Glutamatergic neuron (in vitro differentiated cells): ENCODE results near the gene DOLK. TPM values are rescaled to one million over a fixed set of nuclear protein-coding genes. Genes with fewer than 3 reads are reported as not detected.

ENCODE experiments used
- DNase-seq: peaks from one replicate; pipeline ENCODE4 v3.0.0; 2022
- H3K27ac Mint-ChIP-seq: one replicate; pipeline ENCODE4 v1.8.0; 2020; ENCODE audit warnings: mild to moderate bottlenecking, mixed read lengths, inconsistent platforms; ENCODE audit not compliant: unreplicated experiment
- H3K27me3 Mint-ChIP-seq: one replicate; pipeline ENCODE4 v1.8.0; 2020; ENCODE audit warnings: mild to moderate bottlenecking, moderate library complexity, mixed read lengths, inconsistent platforms; ENCODE audit not compliant: unreplicated experiment
- H3K36me3 Mint-ChIP-seq: one replicate; pipeline ENCODE4 v1.8.0; 2020; ENCODE audit warnings: mild to moderate bottlenecking, mixed read lengths, inconsistent platforms; ENCODE audit not compliant: unreplicated experiment
- H3K4me1 Mint-ChIP-seq: one replicate; pipeline ENCODE4 v1.8.0; 2020; ENCODE audit warnings: mild to moderate bottlenecking, low read depth, mixed read lengths, inconsistent platforms; ENCODE audit not compliant: unreplicated experiment
- H3K4me3 Mint-ChIP-seq: one replicate; pipeline ENCODE4 v1.8.0; 2020; ENCODE audit warnings: mild to moderate bottlenecking, mixed read lengths, inconsistent platforms; ENCODE audit not compliant: unreplicated experiment
- H3K9me3 Mint-ChIP-seq: one replicate; pipeline ENCODE4 v1.8.0; 2020; ENCODE audit warnings: mild to moderate bottlenecking, moderate library complexity, mixed read lengths, inconsistent platforms; ENCODE audit not compliant: unreplicated experiment
- long read RNA-seq: library from polyadenylated mRNA; unstranded; transcript quantifications from one replicate; pipeline ENCODE4 v2.0.0, GENCODE V29; 2020; ENCODE audit not compliant: unreplicated experiment
- total RNA-seq: library from RNA; stranded (reverse); fragmentation: NEBNext Ultra II Directional; extraction: Animal tissue kit (Norgen Biotek cat#: 25700); gene quantifications from one replicate; pipeline ENCODE4 v1.2.1, GENCODE V29; 2021; ENCODE audit not compliant: unreplicated experiment
- TF ChIP-seq, protein P1 (sequence below): fragments of 200-600 bp; sonication (generic); IDR thresholded peaks from one replicate; pipeline ENCODE4 v1.5.0; 2021; ENCODE audit not compliant: partially characterized antibody, unreplicated experiment

The DOLK gene
- total RNA-seq = 16.6 TPM
- long read RNA-seq, transcript DOLK-201 (1 exons, 2,090 nt) = major isoform, 19 of 19 reads
- long read RNA-seq, partial matches to known transcripts = 0 of 19 reads
- long read RNA-seq, other reads (novel, unspliced or antisense) = 0 of 19 reads

DNA sequence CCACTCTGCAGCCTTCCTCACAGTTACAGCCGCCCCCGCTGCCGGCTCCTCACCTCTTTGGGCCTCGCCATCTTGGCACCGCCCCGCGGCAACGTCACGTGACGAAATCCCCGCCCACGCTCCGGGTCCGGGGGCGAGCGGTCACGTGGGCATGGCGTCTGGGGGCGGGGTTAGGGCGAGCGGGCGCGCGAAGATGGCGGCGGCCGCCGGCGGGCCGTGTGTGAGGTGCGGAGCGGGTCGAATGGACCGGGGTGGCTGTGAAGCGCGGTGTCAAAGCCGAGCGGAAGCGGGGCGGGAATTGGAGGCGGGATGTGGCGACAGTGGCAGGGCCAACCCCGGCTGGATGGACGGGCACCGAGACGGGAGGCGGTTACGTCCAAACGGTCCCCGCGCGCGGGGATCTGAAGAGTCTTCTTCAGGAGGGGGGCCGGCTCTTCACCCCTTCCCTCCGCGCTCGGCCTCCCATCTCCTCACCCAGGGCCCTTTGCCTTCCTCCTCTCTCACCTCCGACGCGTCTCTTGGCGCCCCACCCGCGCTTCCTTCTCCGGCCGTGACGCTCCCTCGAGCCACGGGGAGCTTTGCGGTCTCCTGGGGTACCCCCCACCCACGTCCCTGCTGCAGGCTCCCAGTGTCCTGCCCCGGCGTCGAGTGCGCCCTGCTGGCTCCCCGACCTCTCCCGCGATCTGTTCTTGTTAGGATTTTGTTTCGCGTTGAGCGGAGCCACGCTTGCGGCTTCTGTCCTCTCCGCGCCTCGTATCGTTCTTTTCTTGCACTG lies at the start of gene DOLK, which contains the start of gene NUP188:
Gene DOLK (minus strand): TSS at position 77 of the 775 bp plus-strand sequence. CDS start 300 bp downstream, outside the sequence.
Gene NUP188 (plus strand): TSS at position 173 of the 775 bp plus-strand sequence. CDS start 21 bp downstream, at position 194.
- H3K4me3 Mint-ChIP-seq = peak within 1 kb of the TSS; percentile 100
- H3K27me3 Mint-ChIP-seq = peaks cover 10% of the 10 kb centered on the region
- peak; percentile 99 for DNase-seq
- H3K36me3 Mint-ChIP-seq = peaks cover 4% of the 10 kb centered on the region
- H3K4me1 Mint-ChIP-seq = peaks cover 11% of the 10 kb centered on the region
- H3K9me3 Mint-ChIP-seq = peaks cover 7% of the 10 kb centered on the region
- peak within 1 kb of the TSS; percentile 93 for H3K27ac Mint-ChIP-seq
- TF ChIP-seq, protein P1, sequence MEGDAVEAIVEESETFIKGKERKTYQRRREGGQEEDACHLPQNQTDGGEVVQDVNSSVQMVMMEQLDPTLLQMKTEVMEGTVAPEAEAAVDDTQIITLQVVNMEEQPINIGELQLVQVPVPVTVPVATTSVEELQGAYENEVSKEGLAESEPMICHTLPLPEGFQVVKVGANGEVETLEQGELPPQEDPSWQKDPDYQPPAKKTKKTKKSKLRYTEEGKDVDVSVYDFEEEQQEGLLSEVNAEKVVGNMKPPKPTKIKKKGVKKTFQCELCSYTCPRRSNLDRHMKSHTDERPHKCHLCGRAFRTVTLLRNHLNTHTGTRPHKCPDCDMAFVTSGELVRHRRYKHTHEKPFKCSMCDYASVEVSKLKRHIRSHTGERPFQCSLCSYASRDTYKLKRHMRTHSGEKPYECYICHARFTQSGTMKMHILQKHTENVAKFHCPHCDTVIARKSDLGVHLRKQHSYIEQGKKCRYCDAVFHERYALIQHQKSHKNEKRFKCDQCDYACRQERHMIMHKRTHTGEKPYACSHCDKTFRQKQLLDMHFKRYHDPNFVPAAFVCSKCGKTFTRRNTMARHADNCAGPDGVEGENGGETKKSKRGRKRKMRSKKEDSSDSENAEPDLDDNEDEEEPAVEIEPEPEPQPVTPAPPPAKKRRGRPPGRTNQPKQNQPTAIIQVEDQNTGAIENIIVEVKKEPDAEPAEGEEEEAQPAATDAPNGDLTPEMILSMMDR = no peak

GRCh38 chr9:128995791-128996190 lies 48.4 kb upstream of the DOLK start:
- Mint-ChIP-seq H3K9me3 (peaks cover 5% of the 10 kb centered on the region), H3K36me3 (peaks cover 16% of the 10 kb centered on the region), H3K27ac (no peak overlapping the region), H3K27me3 (peaks cover 7% of the 10 kb centered on the region), H3K4me1 (no peaks in the 10 kb centered on the region), H3K4me3 (no peak overlapping the region)
- TF ChIP-seq, protein P1 = no peak
- no peak for DNase-seq

GRCh38 chr9:128992995-128993394 lies 45.6 kb upstream of the DOLK start:
- DNase-seq = peak; percentile 60
- TF ChIP-seq, protein P1 = peak; percentile 48

DNA sequence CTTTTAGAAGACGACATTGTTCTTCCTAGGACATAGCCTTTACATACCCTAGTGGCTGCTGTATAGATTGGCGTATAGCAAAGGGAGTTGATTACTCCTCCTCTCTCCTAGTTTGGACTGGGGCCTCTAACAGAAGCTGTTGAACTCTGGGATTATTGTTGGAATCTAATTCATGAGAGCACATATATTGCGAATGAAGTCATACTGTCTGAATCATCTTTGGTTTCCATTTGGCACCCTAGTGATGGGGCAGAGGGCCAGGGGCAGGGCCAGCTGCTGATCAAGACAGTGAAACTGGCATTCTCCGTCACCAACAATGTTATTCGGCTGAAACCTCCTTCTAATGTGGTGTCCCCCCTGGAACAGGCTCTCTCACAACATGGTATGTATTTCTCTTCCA lies 40.4 kb upstream of the DOLK start:
- Mint-ChIP-seq H3K36me3 (no peaks in the 10 kb centered on the region), H3K27me3 (peaks cover 2% of the 10 kb centered on the region), H3K4me1 (no peaks in the 10 kb centered on the region), H3K27ac (no peak overlapping the region), H3K4me3 (no peak overlapping the region), H3K9me3 (no peaks in the 10 kb centered on the region)
- TF ChIP-seq, protein P1 = no peak
- no peak for DNase-seq

More at GRCh38 chr9:128992995-128993394, 45.6 kb upstream of the DOLK start:
- Mint-ChIP-seq H3K36me3 (peaks cover 16% of the 10 kb centered on the region), H3K27ac (no peak overlapping the region), H3K4me3 (no peak overlapping the region), H3K4me1 (no peaks in the 10 kb centered on the region), H3K9me3 (peaks cover 2% of the 10 kb centered on the region), H3K27me3 (peaks cover 5% of the 10 kb centered on the region)

DNA sequence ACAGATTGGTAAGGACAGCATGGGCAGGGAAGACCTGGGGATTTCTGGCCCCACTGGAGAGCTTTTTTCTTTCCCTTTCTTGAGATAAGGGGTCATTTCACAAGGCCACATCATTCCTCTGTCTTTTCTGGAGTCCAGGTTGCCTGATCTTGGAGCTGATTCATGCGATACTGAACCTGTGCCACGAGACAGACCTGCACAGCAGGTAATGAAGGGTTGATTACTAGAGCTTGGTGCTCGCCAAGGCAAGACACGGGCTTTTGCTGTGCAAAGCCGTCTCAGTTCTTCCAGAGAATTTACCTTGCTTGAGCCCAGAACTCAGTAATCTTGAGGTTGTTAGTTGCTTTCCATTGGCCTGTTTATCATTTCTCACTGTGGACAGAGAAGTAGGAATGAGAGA lies 39.3 kb upstream of the DOLK start:
- TF ChIP-seq, protein P1 = no peak
- Mint-ChIP-seq H3K4me3 (no peak overlapping the region), H3K9me3 (no peaks in the 10 kb centered on the region), H3K4me1 (no peaks in the 10 kb centered on the region), H3K27me3 (no peaks in the 10 kb centered on the region), H3K36me3 (no peaks in the 10 kb centered on the region), H3K27ac (no peak overlapping the region)
- DNase-seq = no peak
